HEK293T (cell line): ENCODE data around the gene NCOA6.
"Not testable (repeated sequence)": the region's sequence is repeated elsewhere in the genome, so short reads cannot be mapped to it uniquely, and the experiment has no call there.

Experiments used
- CTCF ChIA-PET: fragments of 350-600 bp; formaldehyde crosslinking; extraction: SDS; loops from one replicate; lab custom pipeline; 2021; ENCODE audit warnings: antibody characterized with exemption, inconsistent platforms; lab: Yijun Ruan, JAX
- POLR2A ChIA-PET: fragments of 350-600 bp; formaldehyde crosslinking; extraction: SDS; loops from one replicate; lab custom pipeline; 2020; ENCODE audit warnings: antibody characterized with exemption, inconsistent platforms; lab: Yijun Ruan, JAX
- DNase-seq: peaks from one replicate; pipeline ENCODE4 v3.0.0; 2012; ENCODE audit warnings: mixed read lengths; ENCODE audit errors: extremely low spot score
- ARNT ChIP-seq: fragments of 450-650 bp; IDR thresholded peaks from 2 replicates; pipeline ENCODE4 v1.6.1; 2017; ENCODE audit warnings: mild to moderate bottlenecking
- BHLHE40 ChIP-seq: fragments of 450-650 bp; IDR thresholded peaks from 2 replicates; pipeline ENCODE4 v1.6.1; 2016; ENCODE audit warnings: mild to moderate bottlenecking, moderate library complexity, borderline replicate concordance
- CTBP1 ChIP-seq: fragments of 450-650 bp; IDR thresholded peaks from 2 replicates; pipeline ENCODE4 v1.6.1; 2016; ENCODE audit warnings: borderline replicate concordance
- ELF4 ChIP-seq: fragments of 450-650 bp; IDR thresholded peaks from 2 replicates; pipeline ENCODE4 v1.6.1; 2017; ENCODE audit warnings: antibody characterized with exemption
- FOXA1 ChIP-seq: fragments of 450-650 bp; IDR thresholded peaks from 2 replicates; pipeline ENCODE4 v1.6.1; 2016; ENCODE audit warnings: mild to moderate bottlenecking
- FOXK2 ChIP-seq: fragments of 450-650 bp; IDR thresholded peaks from 2 replicates; pipeline ENCODE4 v1.6.1; 2016; ENCODE audit warnings: mild to moderate bottlenecking
- FOXM1 ChIP-seq: fragments of 450-650 bp; IDR thresholded peaks from 2 replicates; pipeline ENCODE4 v1.6.1; 2017; ENCODE audit warnings: mild to moderate bottlenecking, borderline replicate concordance
- HDGF ChIP-seq: fragments of 450-650 bp; IDR thresholded peaks from 2 replicates; pipeline ENCODE4 v1.6.1; 2017; ENCODE audit warnings: antibody characterized with exemption, borderline replicate concordance
- L3MBTL2 ChIP-seq: fragments of 450-650 bp; conservative IDR thresholded peaks from 2 replicates; pipeline ENCODE4 v1.6.1; 2016; ENCODE audit warnings: mild to moderate bottlenecking
- LEF1 ChIP-seq: fragments of 450-650 bp; IDR thresholded peaks from 2 replicates; pipeline ENCODE4 v1.6.1; 2017; ENCODE audit warnings: mild to moderate bottlenecking, borderline replicate concordance
- NFRKB ChIP-seq: fragments of 450-650 bp; IDR thresholded peaks from 2 replicates; pipeline ENCODE4 v1.6.1; 2016; ENCODE audit warnings: mild to moderate bottlenecking, moderate library complexity
- SP1 ChIP-seq: fragments of 450-650 bp; IDR thresholded peaks from 2 replicates; pipeline ENCODE4 v1.6.1; 2017
- SUZ12 ChIP-seq: fragments of 450-650 bp; IDR thresholded peaks from 2 replicates; pipeline ENCODE4 v1.6.1; 2016; ENCODE audit warnings: mild to moderate bottlenecking
- TARDBP ChIP-seq: fragments of 450-650 bp; IDR thresholded peaks from 2 replicates; pipeline ENCODE4 v1.6.1; 2016
- ZNF384 ChIP-seq: fragments of 450-650 bp; IDR thresholded peaks from 2 replicates; pipeline ENCODE4 v1.6.1; 2016
- TF ChIP-seq, protein P1 (sequence below): fragments of 450-650 bp; IDR thresholded peaks from 2 replicates; pipeline ENCODE4 v1.6.1; 2016

NCOA6 gene

DNA sequence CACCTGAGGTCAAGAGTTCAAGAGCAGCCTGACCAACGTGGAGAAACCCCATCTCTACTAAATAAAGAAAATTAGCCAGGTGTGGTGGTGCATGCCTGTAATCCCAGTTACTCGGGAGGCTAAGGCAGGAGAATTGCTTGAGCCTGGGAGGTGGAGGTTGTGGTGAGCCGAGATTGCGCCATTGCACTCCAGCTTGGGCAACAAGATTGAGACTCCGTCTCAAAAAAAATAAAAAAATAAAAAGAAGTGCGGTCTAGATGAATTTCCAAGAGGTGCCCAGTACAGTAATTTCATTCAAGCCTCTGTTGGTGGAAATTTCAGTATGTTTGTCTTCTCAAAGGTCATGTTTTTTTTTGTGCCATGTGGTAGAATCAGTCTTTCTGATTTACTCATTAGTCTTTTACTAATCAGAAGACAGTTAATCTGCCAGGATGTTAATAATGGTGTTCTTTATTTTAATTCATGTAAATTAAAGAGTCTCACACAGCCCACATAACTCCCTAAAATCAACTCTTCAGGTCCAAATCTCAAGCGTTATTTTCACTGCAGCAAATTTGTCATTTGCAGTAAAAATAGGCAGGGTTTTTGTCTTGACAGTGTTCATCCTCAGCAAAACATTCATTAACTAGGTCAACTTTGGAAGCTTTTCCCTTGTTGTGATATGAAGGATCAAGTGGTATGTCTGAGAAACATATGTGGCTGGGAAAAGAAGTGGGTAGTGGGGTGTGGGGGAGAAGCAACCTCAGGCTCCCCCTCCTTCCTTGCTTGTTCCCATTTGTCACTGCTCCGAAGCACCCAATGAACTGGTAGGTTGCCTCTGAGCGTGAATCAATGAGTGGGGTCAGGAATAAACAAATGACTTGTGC is 108.0 kb downstream of the NCOA6 start:
- POLR2A ChIA-PET: no interaction called here
- no peak for DNase-seq
- TF ChIP-seq LEF1 (no peak), TARDBP (no peak), FOXK2 (no peak), CTBP1 (no peak), ELF4 (no peak), FOXA1 (no peak), ARNT (no peak)
- CTCF ChIA-PET: no interaction called here

- POLR2A ChIA-PET: no interaction called here
- no peak for DNase-seq
- CTCF ChIA-PET: interaction anchor here (1.2 kb wide), 1 partner anchor 53 kb away, joined by 3 read pairs; no protein-coding TSS in a partner anchor
- TF ChIP-seq BHLHE40: no peak
- TF ChIP-seq HDGF: no peak
- no peak for TF ChIP-seq SUZ12
- no peak for TF ChIP-seq SP1
- TF ChIP-seq TARDBP: no peak
- TF ChIP-seq FOXM1: no peak
- no peak for TF ChIP-seq L3MBTL2
- TF ChIP-seq FOXK2: no peak
- no peak for TF ChIP-seq ZNF384
These were observed 108.6 kb downstream of the NCOA6 start for GRCh38 chr20:34716921-34717229.

DNA sequence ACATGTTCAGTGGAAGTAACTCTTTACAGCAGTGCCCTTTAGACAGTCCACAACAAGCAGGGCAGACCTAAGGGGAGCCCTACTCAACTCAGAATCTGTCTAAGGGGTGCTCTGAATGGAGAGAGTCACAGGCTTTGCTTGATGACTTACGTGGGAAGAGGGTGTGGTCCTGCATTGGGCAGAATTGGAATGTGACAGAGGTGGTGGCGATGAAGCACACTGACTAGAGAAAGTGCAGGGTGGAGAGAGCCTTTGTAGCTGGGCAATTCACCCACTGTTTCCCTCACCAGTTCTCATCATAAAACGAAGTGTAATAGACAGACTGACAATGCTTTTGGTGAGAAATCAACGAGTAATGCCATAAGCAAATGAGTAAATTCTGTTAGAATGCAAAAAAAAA is 110.1 kb downstream of the NCOA6 start:
- ChIA-PET CTCF (no interaction called here), POLR2A (no interaction called here)
- no peak for DNase-seq
- no peak for TF ChIP-seq L3MBTL2
- no peak for TF ChIP-seq SP1
- TF ChIP-seq FOXK2: no peak
- TF ChIP-seq FOXA1: no peak
- no peak for TF ChIP-seq ELF4
- no peak for TF ChIP-seq ZNF384
- TF ChIP-seq, protein P1, sequence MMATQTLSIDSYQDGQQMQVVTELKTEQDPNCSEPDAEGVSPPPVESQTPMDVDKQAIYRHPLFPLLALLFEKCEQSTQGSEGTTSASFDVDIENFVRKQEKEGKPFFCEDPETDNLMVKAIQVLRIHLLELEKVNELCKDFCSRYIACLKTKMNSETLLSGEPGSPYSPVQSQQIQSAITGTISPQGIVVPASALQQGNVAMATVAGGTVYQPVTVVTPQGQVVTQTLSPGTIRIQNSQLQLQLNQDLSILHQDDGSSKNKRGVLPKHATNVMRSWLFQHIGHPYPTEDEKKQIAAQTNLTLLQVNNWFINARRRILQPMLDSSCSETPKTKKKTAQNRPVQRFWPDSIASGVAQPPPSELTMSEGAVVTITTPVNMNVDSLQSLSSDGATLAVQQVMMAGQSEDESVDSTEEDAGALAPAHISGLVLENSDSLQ: no peak
- TF ChIP-seq TARDBP: no peak

DNA sequence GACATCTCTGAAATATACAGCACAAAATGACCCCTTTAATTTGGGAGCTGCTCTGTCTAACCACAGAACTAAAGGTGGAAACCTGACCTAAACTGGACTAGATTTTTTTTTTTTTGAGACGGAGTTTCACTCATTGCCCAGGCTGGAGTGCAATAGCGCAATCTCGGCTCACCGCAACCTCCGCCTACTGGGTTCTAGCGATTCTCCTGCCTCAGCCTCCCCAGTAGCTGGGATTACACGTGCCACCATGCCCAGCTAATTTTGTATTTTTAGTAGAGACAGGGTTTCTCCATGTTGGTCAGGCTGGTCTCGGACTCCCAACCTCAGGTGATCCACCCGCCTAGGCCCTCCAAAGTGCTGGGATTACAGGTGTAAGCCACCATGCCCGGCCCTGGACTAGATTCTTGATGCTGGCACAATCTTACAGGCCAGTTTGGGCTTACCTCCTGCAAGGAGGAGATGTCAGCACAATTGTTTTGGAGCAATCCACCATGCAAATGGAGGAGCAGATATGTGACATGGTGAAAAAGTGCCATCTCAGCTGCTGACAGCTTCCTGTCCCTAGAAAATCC is 111.4 kb downstream of the NCOA6 start:
- CTCF ChIA-PET, DNase-seq: not testable (repeated sequence)
- POLR2A ChIA-PET: interaction anchor here (2.0 kb wide), 1 partner anchor 111 kb away, joined by 5 read pairs; the partner anchor contains the start of gene NCOA6

DNA sequence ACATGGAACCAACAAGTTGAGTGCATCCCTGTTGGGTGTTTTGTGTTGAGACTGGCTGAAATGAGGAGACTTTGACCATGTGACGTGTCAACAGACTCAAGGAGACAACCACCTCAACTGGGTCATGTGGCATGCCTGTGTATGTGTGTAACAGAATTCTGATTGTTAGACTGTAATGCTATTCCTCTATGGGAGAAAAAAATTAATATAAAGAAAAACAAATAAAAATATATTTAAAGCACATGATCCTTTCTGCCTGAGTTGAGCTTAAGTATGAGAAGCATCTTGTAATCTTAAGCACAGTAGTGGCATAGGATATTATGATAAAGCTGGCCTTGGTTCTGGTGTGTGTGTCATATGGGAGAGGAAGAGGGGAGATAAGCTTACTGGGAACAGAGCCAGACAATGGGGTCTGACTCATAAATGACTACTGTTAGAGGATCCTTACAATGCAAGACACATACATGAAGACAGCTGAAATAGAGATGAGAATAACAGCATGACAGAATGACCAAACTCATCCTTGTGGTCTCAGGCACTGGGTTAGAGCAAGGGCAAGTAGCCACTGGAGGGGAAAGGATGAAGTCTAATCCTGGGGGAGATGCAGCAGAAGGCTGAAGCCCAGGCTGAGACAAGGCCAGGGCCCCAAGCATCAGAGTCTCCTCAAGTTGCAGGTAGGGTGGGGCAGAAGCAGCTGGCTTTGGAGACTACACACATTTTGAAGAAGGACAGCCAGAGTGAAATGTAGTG is 112.1 kb downstream of the NCOA6 start:
- DNase-seq: no peak
- ChIA-PET CTCF (no interaction called here), POLR2A (interaction anchor here (2.0 kb wide), 1 partner anchor 112 kb away, joined by 5 read pairs; the partner anchor contains the start of gene NCOA6)
- TF ChIP-seq TARDBP: no peak
- TF ChIP-seq CTBP1: no peak
- TF ChIP-seq ZNF384: no peak

GRCh38 chr20:34712525-34713192 is 112.8 kb downstream of the NCOA6 start:
- DNase-seq: no peak
- TF ChIP-seq SP1 (no peak), CTBP1 (no peak)
- ChIA-PET POLR2A (interaction anchor here (2.0 kb wide), 1 partner anchor 113 kb away, joined by 5 read pairs; the partner anchor contains the start of gene NCOA6), CTCF (no interaction called here)

- TF ChIP-seq ELF4 (no peak), SP1 (no peak), CTBP1 (no peak), FOXM1 (no peak), L3MBTL2 (no peak), BHLHE40 (no peak), HDGF (no peak), ARNT (no peak), LEF1 (no peak), ZNF384 (no peak), TARDBP (no peak), NFRKB (no peak), FOXA1 (no peak), SUZ12 (no peak), FOXK2 (no peak)
- TF ChIP-seq, protein P1: no peak
- POLR2A ChIA-PET: interaction anchor here (2.0 kb wide), 1 partner anchor 113 kb away, joined by 5 read pairs; the partner anchor contains the start of gene NCOA6
- CTCF ChIA-PET: no interaction called here
These were observed 113.5 kb downstream of the NCOA6 start for GRCh38 chr20:34711813-34712430.

More at GRCh38 chr20:34711813-34712430, 113.5 kb downstream of the NCOA6 start:
- DNase-seq: no peak
